ENCODE results near the gene AGTRAP.

Gene AGTRAP

GRCh38 chr1:11772458-11772857, 36.5 kb downstream of the AGTRAP start:
- H3K9ac ChIP-seq (ENCODE audit: low read depth, low read length) = no peak overlapping the region
- H3K4me2 ChIP-seq (ENCODE audit: insufficient read depth, low read length) = no peak overlapping the region
- no peaks in the 10 kb centered on the region for H3K9me3 ChIP-seq (ENCODE audit: insufficient read depth, low read length, severe bottlenecking)
- H3K27me3 ChIP-seq (ENCODE audit: insufficient read depth, low read length, poor library complexity) = no peaks in the 10 kb centered on the region
- H4K20me1 ChIP-seq (ENCODE audit: insufficient read depth, low read length) = no peaks in the 10 kb centered on the region
- peak; percentile 11 for DNase-seq
- ATAC-seq (ENCODE audit: insufficient read depth, low read depth) = no peak
- H3K36me3 ChIP-seq (ENCODE audit: insufficient read depth, low read length) = no peaks in the 10 kb centered on the region
- no peak overlapping the region for H3K4me3 ChIP-seq (ENCODE audit: low read depth in 1 of 2, low read length in 2 of 2)
- H3K4me1 ChIP-seq (ENCODE audit: insufficient read depth, low read length) = no peaks in the 10 kb centered on the region
- no peak for TF ChIP-seq EZH2 (IDR thresholded peaks at IDR 0.05; ENCODE audit: borderline replicate concordance, low read depth, low read length, severe bottlenecking)
- no peak for TF ChIP-seq CTCF (IDR thresholded peaks at IDR 0.05; ENCODE audit: borderline replicate concordance, extremely low read depth, low read length, poor library complexity, severe bottlenecking)
- no peak overlapping the region for H3K27ac ChIP-seq (ENCODE audit: low read length)
- H3K79me2 ChIP-seq (ENCODE audit: insufficient read depth, low read length) = no peaks in the 10 kb centered on the region
- H2AFZ ChIP-seq (ENCODE audit: low read depth, low read length) = no peak overlapping the region

DNA sequence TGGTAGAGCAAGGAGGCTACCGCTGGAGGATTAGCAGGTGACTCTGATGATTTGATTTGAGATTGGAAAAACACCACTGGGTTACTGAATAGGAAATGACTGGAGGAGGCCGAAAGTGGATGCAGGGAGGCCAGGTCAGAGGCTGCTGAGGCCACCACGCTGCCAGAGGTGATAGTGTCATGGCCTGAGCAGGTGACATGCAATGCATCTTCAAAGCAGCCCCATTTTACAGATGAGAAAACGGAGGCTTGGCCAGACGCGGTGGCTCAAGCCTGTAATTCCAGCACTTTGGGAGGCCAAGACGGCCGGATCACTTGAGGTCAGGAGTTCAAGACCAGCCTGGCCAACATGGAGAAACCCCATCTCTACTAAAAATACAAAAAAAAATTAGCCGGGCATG, 38.8 kb downstream of the AGTRAP start:
- Histone ChIP-seq H3K9me3 (ENCODE audit: insufficient read depth, low read length, severe bottlenecking) (no peaks in the 10 kb centered on the region), H3K79me2 (ENCODE audit: insufficient read depth, low read length) (no peaks in the 10 kb centered on the region), H3K4me2 (ENCODE audit: insufficient read depth, low read length) (no peak overlapping the region), H3K27me3 (ENCODE audit: insufficient read depth, low read length, poor library complexity) (no peaks in the 10 kb centered on the region), H2AFZ (ENCODE audit: low read depth, low read length) (no peak overlapping the region), H3K4me3 (ENCODE audit: low read depth in 1 of 2, low read length in 2 of 2) (no peak overlapping the region), H3K27ac (ENCODE audit: low read length) (no peak overlapping the region), H3K4me1 (ENCODE audit: insufficient read depth, low read length) (no peaks in the 10 kb centered on the region), H3K36me3 (ENCODE audit: insufficient read depth, low read length) (no peaks in the 10 kb centered on the region), H4K20me1 (ENCODE audit: insufficient read depth, low read length) (no peaks in the 10 kb centered on the region), H3K9ac (ENCODE audit: low read depth, low read length) (no peak overlapping the region)
- ATAC-seq (ENCODE audit: insufficient read depth, low read depth) (no peak), DNase-seq (no peak)
- no peak for TF ChIP-seq EZH2 (IDR thresholded peaks at IDR 0.05; ENCODE audit: borderline replicate concordance, low read depth, low read length, severe bottlenecking)
- no peak for TF ChIP-seq CTCF (IDR thresholded peaks at IDR 0.05; ENCODE audit: borderline replicate concordance, extremely low read depth, low read length, poor library complexity, severe bottlenecking)

- Histone ChIP-seq H3K27me3 (ENCODE audit: insufficient read depth, low read length, poor library complexity) (no peaks in the 10 kb centered on the region), H3K27ac (ENCODE audit: low read length) (no peak overlapping the region), H3K9me3 (ENCODE audit: insufficient read depth, low read length, severe bottlenecking) (no peaks in the 10 kb centered on the region), H3K9ac (ENCODE audit: low read depth, low read length) (no peak overlapping the region), H2AFZ (ENCODE audit: low read depth, low read length) (no peak overlapping the region), H4K20me1 (ENCODE audit: insufficient read depth, low read length) (no peaks in the 10 kb centered on the region), H3K79me2 (ENCODE audit: insufficient read depth, low read length) (no peaks in the 10 kb centered on the region), H3K4me2 (ENCODE audit: insufficient read depth, low read length) (no peak overlapping the region), H3K4me1 (ENCODE audit: insufficient read depth, low read length) (no peaks in the 10 kb centered on the region), H3K4me3 (ENCODE audit: low read depth in 1 of 2, low read length in 2 of 2) (no peak overlapping the region), H3K36me3 (ENCODE audit: insufficient read depth, low read length) (no peaks in the 10 kb centered on the region)
- DNase-seq (no peak), ATAC-seq (ENCODE audit: insufficient read depth, low read depth) (no peak)
- TF ChIP-seq CTCF (IDR thresholded peaks at IDR 0.05; ENCODE audit: borderline replicate concordance, extremely low read depth, low read length, poor library complexity, severe bottlenecking) (no peak), EZH2 (IDR thresholded peaks at IDR 0.05; ENCODE audit: borderline replicate concordance, low read depth, low read length, severe bottlenecking) (no peak)
Observed at GRCh38 chr1:11777658-11778322, 41.9 kb downstream of the AGTRAP start.

Data from DND-41 (cell line).